H1 (cell line): ENCODE data around the gene RHEB. TPM values are rescaled to one million over a fixed set of nuclear protein-coding genes. Genes with fewer than 3 reads are reported as not detected.

Experiments used
- BRCA1 ChIP-seq: IDR thresholded peaks from 2 replicates; pipeline ENCODE4 v1.6.1; 2012; ENCODE audit warnings: low read depth, low read length, improper control_type of control experiment
- CEBPB ChIP-seq: IDR thresholded peaks from 2 replicates; pipeline ENCODE4 v1.6.1; 2012; ENCODE audit warnings: low read depth, low read length
- CHD7 ChIP-seq: fragments of 300-600 bp; sonication (generic); IDR thresholded peaks from 2 replicates; pipeline ENCODE4 v1.7.1; 2012; ENCODE audit warnings: low read length, moderate library complexity, mild to moderate bottlenecking, inconsistent platforms; ENCODE audit not compliant: insufficient replicate concordance
- POU5F1 ChIP-seq: IDR thresholded peaks from 2 replicates; pipeline ENCODE4 v1.6.1; 2011; ENCODE audit warnings: low read depth, mild to moderate bottlenecking, low read length, moderate library complexity
- polyA plus RNA-seq, 7 experiments: library from polyadenylated mRNA; depleted of rRNA in 3 of 7; stranded (reverse) in 5 of 7; unstranded in 2 of 7; fragments of >200 nt in 5 of 7; fragments of 200-250 nt in 2 of 7; gene quantifications; 1 replicate in 5 of 7; 2 replicates in 1 of 7; 4 replicates in 1 of 7; pipeline versions ENCODE4 v1.2.1 to v1.2.3, GENCODE V29; 2011 to 2013; ENCODE audit warnings: missing spikeins in 2 of 7, mixed read lengths in 2 of 7
- total RNA-seq: library from RNA; stranded (reverse); fragmentation: NEBNext Ultra II Directional; extraction: Animal tissue kit (Norgen Biotek cat#: 25700); gene quantifications from 2 replicates; pipeline ENCODE4 v1.2.1, GENCODE V29; 2021
- TF ChIP-seq, protein P1 (sequence below): IDR thresholded peaks from 2 replicates; pipeline ENCODE4 v1.6.1; 2011; ENCODE audit warnings: low read depth, mild to moderate bottlenecking, low read length; ENCODE audit not compliant: insufficient read depth

RHEB gene
- total and polyA plus RNA-seq, 2 of the 8 experiments (the other 6 are each of a cell fraction or from before 2014, with no cell fraction given) = 60.8 to 132 TPM

- no peak for TF ChIP-seq CHD7
- TF ChIP-seq, protein P1, sequence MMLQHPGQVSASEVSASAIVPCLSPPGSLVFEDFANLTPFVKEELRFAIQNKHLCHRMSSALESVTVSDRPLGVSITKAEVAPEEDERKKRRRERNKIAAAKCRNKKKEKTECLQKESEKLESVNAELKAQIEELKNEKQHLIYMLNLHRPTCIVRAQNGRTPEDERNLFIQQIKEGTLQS = no peak
- no peak for TF ChIP-seq POU5F1
- no peak for TF ChIP-seq BRCA1
- no peak for TF ChIP-seq CEBPB
Measured at GRCh38 chr7:151551820-151552219, 32.1 kb upstream of the RHEB start (continued).
